ENCODE results near the gene MYO9A.
"Not testable (repeated sequence)": the region's sequence is repeated elsewhere in the genome, so short reads cannot be mapped to it uniquely, and the experiment has no call there.

The MYO9A gene

GRCh38 chr15:72086010-72086697 lies 31.8 kb downstream of the MYO9A start:
- H3K4me3 ChIP-seq (ENCODE audit: low read depth, low read length): no peak overlapping the region
- no peak for TF ChIP-seq CTCF (IDR thresholded peaks at IDR 0.05; ENCODE audit: low read depth, low read length)
- no peak for DNase-seq (ENCODE audit: low read depth, low spot score)
- in situ Hi-C loops (cut with HindIII; ENCODE audit: low sequenced_read_pairs): no loop called here

GRCh38 chr15:72082176-72082575 lies 35.8 kb downstream of the MYO9A start:
- DNase-seq (ENCODE audit: low read depth, low spot score): no peak
- TF ChIP-seq CTCF (IDR thresholded peaks at IDR 0.05; ENCODE audit: low read depth, low read length): no peak
- H3K4me3 ChIP-seq (ENCODE audit: low read depth, low read length): no peak overlapping the region
- in situ Hi-C loops (cut with HindIII; ENCODE audit: low sequenced_read_pairs): no loop called here

- no peak for DNase-seq (ENCODE audit: low read depth, low spot score)
- in situ Hi-C loops (cut with HindIII; ENCODE audit: low sequenced_read_pairs): no loop called here
- TF ChIP-seq CTCF (IDR thresholded peaks at IDR 0.05; ENCODE audit: low read depth, low read length): no peak
- H3K4me3 ChIP-seq (ENCODE audit: low read depth, low read length): no peak overlapping the region
These were observed 39.1 kb downstream of the MYO9A start for GRCh38 chr15:72078887-72079286.

GRCh38 chr15:72077950-72078349 lies 40.0 kb downstream of the MYO9A start:
- no peak for TF ChIP-seq CTCF (IDR thresholded peaks at IDR 0.05; ENCODE audit: low read depth, low read length)
- in situ Hi-C loops (cut with HindIII; ENCODE audit: low sequenced_read_pairs): no loop called here
- no peak overlapping the region for H3K4me3 ChIP-seq (ENCODE audit: low read depth, low read length)
- no peak for DNase-seq (ENCODE audit: low read depth, low spot score)

GRCh38 chr15:72074335-72075060 lies 43.5 kb downstream of the MYO9A start:
- no peak overlapping the region for H3K4me3 ChIP-seq (ENCODE audit: low read depth, low read length)
- TF ChIP-seq CTCF (IDR thresholded peaks at IDR 0.05; ENCODE audit: low read depth, low read length): no peak
- no peak for DNase-seq (ENCODE audit: low read depth, low spot score)
- in situ Hi-C loops (cut with HindIII; ENCODE audit: low sequenced_read_pairs): no loop called here

GRCh38 chr15:72071448-72071825 lies 46.5 kb downstream of the MYO9A start:
- DNase-seq (ENCODE audit: low read depth, low spot score); in situ Hi-C loops (cut with HindIII; ENCODE audit: low sequenced_read_pairs); H3K4me3 ChIP-seq (ENCODE audit: low read depth, low read length): not testable (repeated sequence)

- no peak for TF ChIP-seq CTCF (IDR thresholded peaks at IDR 0.05; ENCODE audit: low read depth, low read length)
- in situ Hi-C loops (cut with HindIII; ENCODE audit: low sequenced_read_pairs): no loop called here
- no peak for DNase-seq (ENCODE audit: low read depth, low spot score)
- H3K4me3 ChIP-seq (ENCODE audit: low read depth, low read length): no peak overlapping the region
These were observed 47.0 kb downstream of the MYO9A start for GRCh38 chr15:72070817-72071447.
